Camera-type eye (tissue), 1 donor: ENCODE results near the gene GPBP1L1. TPM values are rescaled to one million over a fixed set of nuclear protein-coding genes. Genes with fewer than 3 reads are reported as not detected.

Experiments used
- total RNA-seq: library from RNA; depleted of rRNA; stranded (reverse); fragments of >200 nt; gene quantifications from one replicate; pipeline ENCODE4 v1.2.3, GENCODE V29; 2014

Gene GPBP1L1, protein sequence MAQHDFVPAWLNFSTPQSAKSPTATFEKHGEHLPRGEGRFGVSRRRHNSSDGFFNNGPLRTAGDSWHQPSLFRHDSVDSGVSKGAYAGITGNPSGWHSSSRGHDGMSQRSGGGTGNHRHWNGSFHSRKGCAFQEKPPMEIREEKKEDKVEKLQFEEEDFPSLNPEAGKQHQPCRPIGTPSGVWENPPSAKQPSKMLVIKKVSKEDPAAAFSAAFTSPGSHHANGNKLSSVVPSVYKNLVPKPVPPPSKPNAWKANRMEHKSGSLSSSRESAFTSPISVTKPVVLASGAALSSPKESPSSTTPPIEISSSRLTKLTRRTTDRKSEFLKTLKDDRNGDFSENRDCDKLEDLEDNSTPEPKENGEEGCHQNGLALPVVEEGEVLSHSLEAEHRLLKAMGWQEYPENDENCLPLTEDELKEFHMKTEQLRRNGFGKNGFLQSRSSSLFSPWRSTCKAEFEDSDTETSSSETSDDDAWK
- 105 TPM for total RNA-seq

DNA sequence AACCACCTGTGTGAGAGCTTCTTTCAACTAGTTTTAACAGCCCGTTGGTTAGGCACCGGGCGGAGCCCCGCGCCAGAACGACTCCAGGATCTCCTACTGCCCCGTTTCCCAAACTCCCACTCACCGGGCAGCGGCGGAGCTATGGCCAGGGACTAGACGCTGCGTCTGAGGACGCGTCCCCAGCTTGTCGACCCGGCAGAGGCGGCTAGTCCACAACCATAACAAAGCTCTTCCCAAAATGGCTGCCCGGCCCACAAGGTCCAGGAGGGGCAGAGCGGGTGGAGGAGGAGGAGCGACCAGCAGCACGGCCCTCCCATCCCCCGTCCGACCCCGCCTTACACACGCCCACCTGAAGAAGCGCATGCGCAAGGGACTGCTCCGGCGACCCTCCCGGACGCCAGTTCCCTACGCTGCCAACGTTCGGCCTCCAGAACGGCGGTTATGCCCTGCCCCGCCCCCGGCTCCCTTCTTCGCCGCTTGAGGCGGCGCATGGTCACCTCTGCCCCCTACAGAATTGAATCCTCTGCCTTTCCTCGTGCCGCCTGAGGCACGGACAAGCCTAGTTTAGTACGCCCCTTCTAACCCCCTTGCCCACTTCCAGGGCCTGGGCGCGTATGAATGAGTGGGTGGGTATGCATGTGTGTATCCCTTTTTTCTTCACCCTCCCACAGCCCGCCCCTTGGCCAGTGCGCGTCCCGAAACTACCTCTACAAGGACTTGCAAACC, at the start of gene GPBP1L1:
GPBP1L1 (minus strand) TSS at position 246 of the 726 bp plus-strand sequence. CDS start 27,446 bp downstream, outside the sequence.

DNA sequence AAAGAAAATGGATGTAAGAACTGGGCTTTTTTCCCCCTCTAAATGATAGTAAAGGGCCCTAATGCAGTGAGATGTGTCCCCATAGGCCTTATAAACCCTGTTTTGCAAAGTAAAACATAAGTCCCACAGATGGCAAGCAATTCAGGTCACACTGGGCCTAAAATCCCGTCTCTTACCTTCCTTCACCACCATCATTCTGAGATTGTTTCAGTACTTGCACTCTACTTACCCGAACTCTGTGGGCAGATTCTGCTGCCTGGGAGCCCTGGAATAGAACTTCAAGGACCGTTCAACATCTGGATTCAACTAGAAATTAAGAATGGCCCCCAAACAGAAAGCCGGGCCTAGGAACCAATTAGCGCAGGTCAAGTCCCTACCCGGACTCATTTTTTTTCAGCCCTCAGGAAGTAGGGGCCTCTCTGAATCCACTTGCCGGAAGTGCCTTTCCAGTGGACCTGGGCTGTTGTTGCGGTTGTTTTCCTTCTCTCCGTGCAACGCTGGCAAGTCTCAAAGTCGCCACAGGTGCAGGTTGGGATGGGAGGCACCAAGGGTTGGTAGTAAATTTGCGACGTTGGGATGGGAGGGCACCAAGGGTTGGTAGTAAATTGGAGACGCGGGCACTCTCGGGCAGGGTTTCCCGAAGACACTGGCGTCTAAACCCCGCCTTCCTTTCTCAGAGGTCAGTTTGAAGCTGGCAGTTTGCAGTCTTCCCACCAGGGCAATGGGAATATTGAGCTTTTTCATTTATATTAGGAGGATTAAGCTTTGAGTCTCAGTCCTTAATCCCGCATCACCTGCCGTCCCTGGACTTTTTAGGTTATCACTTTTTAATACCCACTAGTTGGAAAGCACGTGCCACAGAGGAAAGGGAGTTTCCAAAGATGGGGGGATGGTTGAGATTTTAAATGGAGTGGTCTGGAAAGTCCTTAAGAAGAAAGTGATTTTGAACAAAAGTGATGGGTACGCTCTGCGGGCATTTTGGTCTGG, 1.7 kb upstream of the GPBP1L1 start, which contains the start of gene TMEM69:
TMEM69 (plus strand) TSS at position 428 of the 987 bp plus-strand sequence. CDS start 2,888 bp downstream, outside the sequence.

DNA sequence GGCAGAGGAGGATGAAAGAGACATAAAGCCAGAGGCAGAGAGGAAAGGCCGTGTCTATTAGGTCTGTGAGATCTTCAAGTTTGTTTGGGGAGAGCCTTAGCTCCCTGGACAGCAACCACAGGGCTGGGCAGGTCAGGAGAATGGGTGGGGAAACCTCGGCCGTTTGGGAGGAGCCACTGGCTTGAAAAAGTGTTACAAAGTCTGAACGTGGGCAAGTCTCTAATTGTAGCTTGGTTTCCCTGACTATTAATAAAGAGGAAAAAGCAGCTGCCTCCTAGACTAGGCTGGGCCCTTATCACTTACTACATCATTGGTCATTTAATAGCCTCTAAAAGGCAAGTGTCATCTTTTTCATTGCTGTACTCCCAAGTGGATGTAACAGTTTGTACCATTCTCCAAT, 62.4 kb downstream of the GPBP1L1 start, which contains the start of gene CCDC17:
CCDC17 (minus strand) TSS at position 83 of the 400 bp plus-strand sequence. CDS start 145 bp downstream, outside the sequence.

GRCh38 chr1:45583666-45584350, 102.5 kb downstream of the GPBP1L1 start, which contains the start of gene NASP:
Gene NASP (plus strand): TSS chr1:45584041. CDS start chr1:45584147, 106 bp downstream.

Other genes starting within 250 kb of the GPBP1L1 start
- gene TESK2, start 195.4 kb downstream of the GPBP1L1 start, total RNA-seq = 4.8 TPM
- gene CCDC163, start 186.5 kb downstream of the GPBP1L1 start, total RNA-seq = 0.66 TPM
- gene MMACHC, start 186.2 kb downstream of the GPBP1L1 start, total RNA-seq = 2.0 TPM
- gene PRDX1, start 164.6 kb downstream of the GPBP1L1 start, total RNA-seq = 174 TPM
- gene AKR1A1, start 135.7 kb downstream of the GPBP1L1 start, total RNA-seq = 57.1 TPM
- gene NASP, start 102.5 kb downstream of the GPBP1L1 start, total RNA-seq = 130 TPM
- 0.93 TPM for gene CCDC17, start 62.5 kb downstream of the GPBP1L1 start, total RNA-seq
- 16.4 TPM for gene TMEM69, start 1.6 kb upstream of the GPBP1L1 start, total RNA-seq
- gene IPP, start 64.1 kb upstream of the GPBP1L1 start, total RNA-seq = 23.9 TPM
- gene MAST2, start 117.1 kb upstream of the GPBP1L1 start, total RNA-seq = 39.8 TPM